CD4-positive, alpha-beta T cell treated with Interferon alpha-2 for 1 hour (primary cell): ENCODE results near the gene MMP15.
A peak's percentile ranks its signal among the peaks of the same experiment; 100 is the strongest.

Experiments
- DNase-seq, 2 donors: peaks; one replicate each; pipeline ENCODE4 v3.0.0-alpha.2; 2020 to 2022

Gene MMP15

DNA sequence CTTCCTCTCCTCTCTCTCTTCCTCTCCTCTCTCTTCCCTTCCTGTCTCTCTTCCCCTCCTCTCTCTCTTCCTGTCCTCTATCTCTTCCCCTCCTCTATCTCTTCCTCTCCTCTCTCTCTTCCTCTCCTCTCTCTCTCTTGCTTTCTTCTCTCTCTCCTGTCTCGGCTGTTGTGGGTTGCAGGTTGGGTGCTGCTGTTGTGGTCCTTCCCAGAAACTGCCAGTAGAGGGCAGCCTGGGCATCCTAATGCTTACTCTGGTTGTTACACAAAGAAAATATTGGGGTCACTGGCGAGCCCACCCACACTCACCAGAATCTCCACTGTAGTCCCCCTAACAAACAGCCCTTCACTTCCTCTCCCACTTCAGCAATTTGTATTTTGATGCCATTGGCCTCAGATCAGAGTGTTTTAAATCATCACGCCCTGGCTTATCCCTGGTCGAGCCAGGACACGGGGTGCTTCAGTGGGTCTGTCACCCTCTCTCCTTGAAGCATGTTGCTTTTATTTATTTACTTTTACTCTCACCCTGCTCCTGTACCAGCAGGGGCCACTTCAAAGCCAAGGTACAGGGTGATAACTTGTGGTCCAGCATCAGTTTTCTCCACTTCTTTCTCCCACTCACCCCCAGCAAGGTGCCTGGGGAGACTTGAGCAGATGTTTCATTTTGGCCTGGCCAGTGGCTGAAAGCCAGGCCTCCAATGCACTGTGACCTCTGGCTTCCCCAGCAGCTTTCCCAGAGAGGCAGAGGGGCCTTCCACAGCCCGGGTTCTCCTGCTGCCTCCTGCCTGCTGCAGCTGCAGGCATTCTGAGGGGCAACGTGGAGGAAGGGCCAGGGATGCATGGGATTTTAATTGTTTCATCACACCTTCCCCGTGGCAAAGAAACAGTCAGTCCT is 4.7 kb upstream of the MMP15 start:
- peak; percentile 60 to 77 for DNase-seq

DNA sequence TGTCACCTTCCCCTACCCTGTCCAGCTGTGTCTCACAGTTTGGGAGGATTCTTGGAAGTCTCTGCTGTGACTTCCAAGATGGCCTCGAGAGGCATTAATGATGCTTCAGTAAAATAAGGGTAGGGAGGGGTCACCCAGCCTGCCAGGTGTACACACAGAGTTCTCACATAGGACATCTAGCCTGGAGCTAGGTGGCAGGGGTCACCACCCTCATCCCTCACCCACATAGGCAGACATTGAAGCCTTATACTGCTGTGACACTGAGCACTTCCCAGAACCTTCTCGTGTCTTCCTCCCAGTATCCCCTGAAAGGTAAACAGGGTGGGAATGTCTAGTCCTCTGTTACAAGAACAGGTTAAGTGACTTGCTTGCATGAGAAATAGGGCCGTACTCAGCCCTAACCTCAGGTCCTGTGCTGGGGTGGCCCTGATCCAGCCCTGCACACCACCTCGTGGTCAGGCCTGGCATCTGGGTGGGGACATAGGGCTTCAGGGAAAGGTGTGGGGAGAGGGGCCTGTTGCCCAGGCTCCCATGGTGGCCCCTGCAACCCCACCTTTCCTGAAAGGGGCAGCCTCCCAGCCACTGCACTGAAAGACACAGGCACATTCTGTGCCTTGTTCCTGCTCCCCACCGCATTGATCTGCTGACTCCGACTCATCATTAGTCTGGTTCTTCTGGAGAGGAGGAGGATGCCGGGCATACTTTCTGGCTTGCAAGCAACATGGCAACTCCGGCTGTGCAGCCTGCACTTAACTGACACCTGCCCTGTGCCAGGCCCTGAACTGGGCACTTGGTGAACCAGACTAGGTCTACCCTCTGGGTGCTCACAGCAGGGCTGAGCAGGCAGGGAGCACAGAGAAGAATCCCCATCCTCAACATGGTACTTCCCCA is 3.6 kb upstream of the MMP15 start:
- no peak for DNase-seq

DNA sequence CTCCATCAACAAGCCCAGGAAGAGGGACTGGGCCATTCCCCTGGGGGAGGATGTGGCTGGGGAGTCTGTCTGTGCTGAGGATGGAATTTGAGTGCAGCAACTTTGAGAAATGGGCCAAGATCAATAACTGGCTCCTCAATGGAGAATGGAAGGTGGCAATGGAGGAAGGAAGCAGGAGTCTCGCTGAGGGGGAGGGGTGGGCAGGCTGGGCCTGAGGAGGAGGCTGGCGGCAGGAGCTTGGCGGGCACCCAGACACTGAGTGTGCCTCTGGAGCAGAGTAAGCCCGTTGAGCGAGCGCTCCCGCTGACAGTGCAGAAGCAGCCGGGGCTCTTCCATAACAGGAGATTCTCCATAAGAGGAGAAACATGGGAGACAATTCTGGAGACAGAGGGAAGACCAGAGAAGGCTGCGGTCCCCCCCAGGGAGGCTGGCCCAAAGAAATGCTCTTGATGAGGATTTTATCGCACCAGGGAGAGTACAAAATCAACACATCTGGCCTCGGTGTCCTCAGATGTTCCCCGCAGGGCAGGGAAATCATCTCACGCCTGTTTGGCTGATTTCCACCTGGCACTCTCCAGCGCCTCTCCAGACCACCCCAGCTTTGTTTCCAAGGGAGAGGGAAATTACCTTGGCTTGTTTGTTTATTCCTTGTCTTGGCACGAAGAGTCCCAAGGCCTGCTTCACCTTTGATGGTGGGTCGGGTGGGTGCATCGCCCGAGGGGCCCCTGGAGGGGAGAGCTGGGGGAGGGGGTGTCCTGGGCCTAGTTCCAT is 2.8 kb upstream of the MMP15 start:
- DNase-seq = no peak

DNA sequence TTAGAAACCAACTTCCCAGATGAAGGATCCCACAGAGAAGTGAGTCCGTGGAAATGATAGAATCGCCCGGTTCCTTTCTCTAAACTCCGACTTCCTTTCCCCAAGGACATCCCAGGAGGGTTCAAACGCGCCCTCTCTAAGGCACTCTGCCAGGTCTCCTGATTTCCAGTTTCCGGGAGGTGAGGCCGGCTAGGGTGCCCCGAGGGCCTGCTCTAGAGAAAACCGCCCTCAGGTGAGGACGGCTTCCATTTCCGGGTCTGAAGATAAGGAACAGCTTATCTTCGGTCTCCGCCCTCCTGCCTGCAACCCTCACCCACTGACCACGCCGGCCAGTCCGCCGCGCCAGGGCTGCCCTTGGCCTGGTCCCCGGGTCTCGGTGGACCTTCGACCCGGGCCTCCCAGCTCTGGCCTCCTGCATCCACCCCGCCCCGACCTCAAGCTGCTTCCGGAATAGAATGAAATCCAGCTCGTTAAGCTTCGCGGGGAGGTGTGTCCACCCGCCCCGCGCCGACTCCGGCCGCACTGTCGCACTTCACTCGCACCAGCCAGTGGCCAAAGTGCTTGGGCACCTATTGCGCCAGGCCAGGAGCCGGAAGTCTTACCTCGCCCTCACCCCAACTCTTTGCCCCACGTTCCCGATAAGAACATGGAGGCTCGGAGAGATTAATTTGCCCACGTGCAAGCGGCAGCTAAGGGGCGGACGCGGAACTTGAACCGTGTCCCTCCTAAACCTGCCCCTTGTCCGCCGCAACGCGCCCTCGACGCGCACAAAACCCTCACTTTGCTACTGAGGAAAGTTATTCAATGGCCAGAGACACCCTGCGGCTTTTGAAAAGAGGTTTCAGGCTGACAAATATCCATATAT is 836 bp upstream of the MMP15 start:
- peak in 1 of 2 donors; percentile 28 for DNase-seq

GRCh38 chr16:58026139-58026704 is 668 bp downstream of the MMP15 start:
- DNase-seq = no peak

- no peak for DNase-seq
Measured at GRCh38 chr16:58026705-58027160, 1.2 kb downstream of the MMP15 start.

DNA sequence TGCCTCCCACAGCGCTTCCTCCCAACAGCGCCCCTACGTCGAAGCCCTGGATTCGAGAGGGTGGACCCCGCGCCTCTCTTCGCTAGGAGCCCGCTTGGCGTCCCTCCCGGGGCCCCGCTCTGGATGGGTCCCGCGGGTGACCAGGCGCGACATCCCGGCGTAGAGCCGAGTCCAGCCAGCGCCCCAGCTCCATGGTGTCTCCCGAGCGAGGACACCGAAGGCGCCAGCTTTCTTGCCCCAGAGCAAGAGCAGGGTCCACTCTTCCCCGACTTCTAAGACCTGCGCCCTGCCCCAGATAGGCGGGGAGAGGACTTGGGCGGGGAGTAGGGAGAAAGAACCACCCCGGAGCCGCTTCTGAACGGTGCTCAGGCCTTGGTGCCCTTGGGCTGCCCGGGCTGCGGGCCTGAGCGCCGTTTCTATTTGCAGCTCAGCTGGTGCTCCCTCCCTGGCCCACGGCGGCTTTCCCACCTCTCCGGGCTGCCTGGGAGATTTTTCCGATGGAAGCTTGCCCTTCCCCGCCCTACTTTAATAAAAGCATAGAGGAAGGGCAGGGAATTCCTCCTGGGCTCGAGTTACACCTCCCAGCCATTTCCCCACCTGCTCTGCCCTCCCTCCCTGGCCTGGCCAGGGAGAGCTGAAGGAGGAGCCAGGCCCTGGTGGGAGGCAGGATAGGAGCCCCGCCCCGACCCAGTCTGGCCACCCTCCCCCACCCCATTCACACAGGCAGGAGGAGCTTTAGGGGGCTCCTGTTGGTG is 1.8 kb downstream of the MMP15 start:
- no peak for DNase-seq

DNA sequence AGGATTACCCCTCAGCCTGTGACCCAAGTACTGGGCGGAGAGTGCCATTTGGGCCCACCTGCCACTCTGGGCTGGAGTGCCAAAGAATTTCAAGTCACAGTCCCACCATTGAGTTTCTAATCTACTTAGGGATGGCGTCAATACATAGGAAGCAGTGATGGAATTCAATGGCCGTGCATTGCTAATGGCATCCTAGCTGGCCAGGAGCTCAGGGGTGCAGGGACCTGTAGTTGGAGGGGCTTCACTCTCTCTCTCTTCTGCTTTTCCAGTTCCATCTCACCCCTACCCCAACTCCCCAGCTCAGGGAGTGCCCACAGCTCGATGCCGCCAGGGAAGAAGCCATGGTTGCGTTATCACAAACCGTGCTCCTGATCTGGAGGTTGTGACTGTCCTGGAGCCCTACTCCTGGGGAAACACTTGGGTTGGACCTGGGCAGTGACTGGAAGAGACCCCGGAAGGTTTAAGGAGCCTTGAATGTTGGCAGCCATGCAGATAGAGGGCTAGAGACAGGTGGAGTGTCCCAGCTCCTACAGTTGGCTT is 2.4 kb downstream of the MMP15 start:
- no peak for DNase-seq

DNA sequence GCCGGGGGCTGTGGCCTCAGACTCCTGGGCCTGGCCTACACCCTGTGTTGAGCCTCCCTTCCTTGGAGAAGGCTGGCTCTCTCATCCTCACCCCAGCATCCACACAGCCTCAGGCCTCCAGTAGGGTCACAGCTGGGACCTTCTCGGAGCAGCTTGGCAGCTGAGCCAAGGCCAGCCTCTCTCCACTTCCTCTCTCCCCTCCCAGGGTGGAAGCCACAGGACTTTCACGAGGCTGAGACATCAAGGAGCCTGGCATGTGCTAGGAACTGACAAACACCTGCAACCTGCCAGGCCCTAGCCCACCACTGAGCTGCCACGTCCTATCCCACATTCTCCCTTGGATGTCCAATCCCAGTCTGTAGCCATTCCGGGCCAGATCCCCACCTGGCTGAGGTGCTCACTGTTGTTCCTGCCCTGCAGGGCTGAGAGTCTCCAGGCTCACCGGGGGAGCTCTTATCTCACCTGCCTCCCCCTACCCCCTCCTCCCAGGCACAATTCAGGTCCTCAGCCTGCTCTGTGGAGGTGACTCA is 3.1 kb downstream of the MMP15 start:
- DNase-seq = no peak

- DNase-seq = no peak
Measured at GRCh38 chr16:58029410-58029809, 3.9 kb downstream of the MMP15 start.

DNA sequence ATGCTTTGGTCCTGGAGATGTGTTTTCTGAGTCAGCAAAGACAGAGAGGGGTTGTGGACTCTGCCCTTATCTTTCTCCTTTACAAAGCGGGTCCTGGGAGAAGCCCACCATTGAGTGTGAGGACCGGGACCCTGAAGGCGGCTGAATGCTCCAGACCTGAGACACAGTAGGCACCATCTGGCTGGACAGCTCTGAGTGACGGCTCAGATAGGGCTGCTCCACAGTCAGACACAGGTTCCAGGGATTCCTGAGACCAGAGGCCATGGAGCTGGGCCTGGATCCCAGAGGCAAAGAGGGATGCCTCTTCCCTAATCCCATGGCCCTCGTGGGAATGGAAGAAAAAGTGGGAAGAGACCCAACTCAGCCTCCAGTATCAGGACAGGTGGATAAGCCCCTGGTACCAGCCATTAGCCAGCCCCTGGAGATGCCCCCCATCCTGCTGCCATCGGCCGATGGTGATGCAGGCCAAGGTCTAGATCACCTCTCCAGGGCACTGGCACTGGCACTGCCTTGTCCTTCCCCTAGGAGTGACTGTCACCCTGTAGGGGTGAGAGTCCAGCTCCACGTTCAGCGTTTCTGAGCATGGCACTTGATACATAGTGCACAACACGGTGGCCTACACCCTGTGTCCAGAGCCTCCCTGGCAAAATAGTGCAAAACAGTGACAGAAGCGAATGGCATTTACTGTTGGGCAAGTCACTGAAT is 4.7 kb downstream of the MMP15 start:
- DNase-seq = no peak

- DNase-seq = no peak
Measured at GRCh38 chr16:58031016-58031800, 5.7 kb downstream of the MMP15 start.

- DNase-seq = no peak
Measured at GRCh38 chr16:58032710-58033293, 7.2 kb downstream of the MMP15 start.

DNA sequence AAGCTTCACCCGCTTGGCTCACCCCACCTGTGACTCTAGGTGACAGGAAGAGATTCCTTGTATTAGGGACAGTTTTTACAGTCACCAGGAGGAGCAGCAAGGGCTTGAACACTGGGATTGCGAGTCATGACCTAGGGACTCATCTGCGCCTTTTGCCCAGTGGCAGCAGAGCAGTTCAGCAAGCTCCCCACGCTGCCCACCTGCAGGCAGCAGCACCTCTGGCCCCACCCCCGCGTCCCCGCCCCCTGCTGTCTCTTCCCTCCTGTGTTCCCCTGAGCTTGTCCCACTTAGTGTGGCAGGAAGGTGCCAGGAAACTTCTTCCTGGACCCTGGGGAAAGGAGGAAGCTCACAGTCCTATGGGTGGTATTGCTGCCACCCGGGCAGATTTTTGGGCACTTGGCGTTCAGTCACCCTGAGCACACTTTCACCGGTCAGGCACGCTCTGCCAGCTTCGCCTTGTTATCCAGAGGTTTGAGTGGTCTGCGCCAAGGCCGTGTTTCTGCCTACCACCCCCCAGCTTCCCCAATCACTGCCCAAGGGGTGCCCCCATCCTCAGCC is 8.7 kb downstream of the MMP15 start:
- no peak for DNase-seq

DNA sequence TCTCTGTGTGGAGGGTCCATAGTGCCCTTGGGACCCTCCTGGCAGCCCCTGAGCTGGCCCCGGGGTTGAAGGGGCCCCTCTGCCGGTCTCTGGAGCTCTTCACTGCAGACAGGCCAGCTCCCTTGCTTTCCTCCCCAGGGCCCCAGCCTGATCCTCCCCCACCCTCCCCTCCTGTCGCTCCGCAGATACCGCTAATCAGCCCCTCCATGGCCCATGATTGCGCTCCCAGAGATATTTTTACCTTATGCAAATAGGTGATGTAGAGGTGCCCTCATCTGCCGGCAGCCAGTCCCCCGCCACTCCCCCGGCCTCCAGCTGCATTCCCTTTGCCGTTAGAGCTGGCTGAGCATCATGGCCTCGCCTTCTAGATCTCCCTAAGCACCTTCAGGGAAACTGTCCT is 9.2 kb downstream of the MMP15 start:
- DNase-seq = no peak

DNA sequence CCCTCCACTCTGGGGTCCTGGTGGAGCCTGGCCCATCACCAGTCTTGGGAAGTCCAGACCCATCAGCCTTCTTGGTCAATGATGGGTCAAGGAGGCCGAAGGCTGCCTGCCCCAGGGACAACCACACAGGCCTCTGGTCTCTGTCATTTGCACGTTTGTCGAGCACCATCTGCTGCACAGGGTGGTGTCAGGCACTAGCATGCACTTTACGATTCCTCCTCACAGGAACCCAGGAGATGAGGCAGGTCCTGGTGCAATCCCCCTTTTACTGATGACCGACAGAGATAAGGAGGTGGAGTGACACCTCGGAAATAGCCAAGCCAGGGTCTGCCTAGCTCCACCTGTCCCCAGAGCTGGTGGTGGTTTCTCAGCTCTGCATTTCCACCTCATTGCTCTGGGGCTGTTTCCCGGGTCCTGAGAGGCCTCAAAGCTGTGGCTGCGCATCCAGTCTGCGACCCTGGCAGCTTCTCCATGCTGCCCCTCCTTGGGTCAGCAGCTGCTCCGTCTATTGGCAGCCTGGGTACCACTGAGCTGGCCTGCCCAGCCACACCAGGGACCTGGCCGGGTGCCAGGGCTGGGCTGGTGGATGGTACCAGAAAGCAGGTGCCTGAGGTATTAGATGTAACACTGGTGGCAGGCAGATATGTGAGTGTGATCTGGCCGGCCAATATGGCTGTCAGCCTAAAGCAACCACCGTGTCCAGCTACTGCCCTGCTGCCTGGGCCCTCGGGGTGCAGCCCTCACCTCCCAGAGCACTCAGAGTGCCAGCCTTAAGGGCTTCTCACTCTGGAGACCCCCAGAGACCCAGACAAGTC is 10.0 kb downstream of the MMP15 start:
- no peak for DNase-seq

- DNase-seq = no peak
Measured at GRCh38 chr16:58036943-58037342, 11.4 kb downstream of the MMP15 start.
